HG03095 (cell line): Measurements from ENCODE around the gene SPRED2.

Experiments used
- ATAC-seq: cut with Tn5 transposase; IDR thresholded peaks from one replicate; pipeline ENCODE4 v1.9.1; 2021; ENCODE audit warnings: moderate library complexity; ENCODE audit not compliant: unreplicated experiment

SPRED2 gene

DNA sequence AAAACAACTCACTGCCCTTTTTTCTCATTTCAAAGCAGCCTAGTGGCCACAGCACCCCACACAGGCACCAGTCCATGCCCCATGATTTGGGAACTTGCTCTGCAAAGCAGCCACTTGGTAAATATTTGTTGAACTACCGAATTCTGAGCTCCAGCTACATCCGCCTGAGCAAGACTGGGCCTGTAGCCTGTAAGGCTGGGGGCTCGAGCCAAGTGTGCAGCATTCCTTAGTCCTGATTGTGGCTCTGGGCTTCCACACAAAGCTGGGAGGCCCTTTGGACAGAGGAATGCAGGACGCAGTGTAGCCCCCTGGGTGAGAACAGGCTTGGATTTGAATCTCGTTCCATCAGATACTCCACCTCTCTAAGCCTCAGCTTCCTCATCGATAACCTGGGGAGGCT is 116.3 kb downstream of the SPRED2 start:
- no peak for ATAC-seq

DNA sequence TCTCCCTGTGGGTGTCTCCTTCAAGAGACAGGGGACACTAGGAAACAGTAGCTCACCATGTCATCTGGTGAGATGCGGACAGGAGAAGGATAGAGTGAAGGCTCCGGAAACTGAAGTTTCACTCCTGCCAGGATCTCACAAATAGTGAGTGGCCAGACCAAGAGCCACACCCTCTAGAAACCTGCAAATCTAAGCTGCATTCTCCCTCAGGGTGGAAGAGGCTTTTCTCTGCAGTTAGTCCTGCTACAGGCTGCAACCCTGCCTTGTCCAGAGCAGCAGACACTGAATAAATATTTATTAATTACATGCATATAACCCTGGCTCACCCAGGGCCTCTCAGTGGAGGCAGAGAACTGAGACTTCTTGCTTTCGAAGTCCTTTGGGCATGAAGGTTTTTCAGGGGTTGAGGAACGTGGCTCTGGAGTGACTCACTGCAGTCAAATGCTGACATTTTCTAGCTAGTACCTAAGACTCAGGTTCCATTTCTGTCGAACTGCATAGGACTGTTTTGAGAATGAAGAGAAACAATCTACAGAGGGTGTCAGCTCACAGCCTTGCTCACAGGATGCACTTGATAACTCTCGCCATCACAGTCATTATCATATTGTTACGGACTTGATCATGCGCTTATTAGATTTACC is 117.5 kb downstream of the SPRED2 start:
- ATAC-seq: no peak

DNA sequence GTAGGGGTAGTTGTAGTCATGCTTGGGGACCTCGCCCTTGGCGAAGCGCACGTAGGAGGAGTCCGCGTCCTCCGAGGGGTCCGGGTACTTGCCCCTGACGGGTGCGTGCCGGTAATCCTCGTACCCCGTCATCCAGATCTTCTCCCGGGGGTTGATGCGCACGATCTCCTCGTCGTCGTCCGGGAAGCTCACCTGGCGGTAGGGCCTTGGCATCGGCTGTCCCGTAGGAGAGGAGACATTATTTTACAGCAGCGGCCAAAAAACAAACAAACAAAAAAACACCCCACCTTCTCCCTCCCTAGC is 118.5 kb downstream of the SPRED2 start:
- ATAC-seq: no peak

DNA sequence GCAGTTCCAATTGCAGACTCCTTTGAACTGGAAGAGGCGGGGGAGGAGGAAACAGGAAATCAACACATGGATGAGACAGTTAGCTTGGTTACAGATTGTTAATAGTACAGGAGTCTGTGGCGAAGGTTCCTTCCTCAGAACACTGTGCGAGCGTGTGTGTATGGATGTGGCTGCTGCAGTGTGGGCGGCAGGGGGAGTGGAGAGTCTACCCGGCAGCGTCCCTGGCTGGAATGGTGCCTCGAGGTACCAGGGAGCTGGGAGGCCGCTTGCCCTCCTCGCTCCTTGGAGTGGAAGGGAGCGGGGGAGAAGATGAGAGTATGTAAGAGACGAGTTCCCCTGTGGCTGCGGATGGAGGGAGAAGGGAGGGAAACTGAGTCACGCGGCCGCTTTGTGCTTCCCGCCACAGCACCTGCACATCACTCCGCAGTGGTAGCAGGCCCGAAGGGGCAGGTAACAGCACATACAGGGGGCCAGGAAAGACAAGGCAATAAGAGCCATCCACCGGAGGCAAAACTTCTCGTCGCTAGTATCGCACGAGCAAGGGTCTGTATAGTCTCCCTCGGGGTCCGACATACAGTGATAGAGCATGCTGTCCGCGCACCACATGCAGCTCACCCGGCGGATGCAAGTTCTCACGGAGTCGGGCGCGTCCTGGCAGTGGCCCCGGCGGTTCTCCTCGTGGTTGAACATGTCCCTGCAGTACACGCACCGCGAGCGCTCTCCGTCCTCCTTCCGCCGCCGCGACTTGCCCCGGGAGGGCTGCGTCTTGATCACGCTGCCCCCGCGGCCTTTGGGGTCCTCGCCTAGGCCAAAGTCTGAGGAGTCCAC is 119.1 kb downstream of the SPRED2 start:
- ATAC-seq: no peak

DNA sequence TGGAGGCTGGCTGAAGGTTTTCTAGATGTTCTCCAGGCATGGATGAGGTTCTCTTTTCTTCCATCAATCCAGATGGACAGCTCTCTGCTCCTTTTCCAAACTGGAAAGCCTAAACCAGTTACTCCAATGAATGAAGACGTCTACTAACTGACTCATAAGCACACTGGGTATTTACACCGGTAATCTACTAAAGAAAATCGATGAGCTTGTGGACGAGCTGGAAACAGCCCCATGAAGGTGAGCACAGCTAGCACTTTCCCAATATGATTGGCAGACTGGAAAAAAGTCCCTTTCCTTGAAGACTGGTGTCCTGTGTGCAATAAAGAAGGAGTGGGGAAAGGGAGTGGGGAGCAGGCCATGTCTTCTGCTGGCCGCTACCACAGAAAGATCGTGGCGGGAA is 120.8 kb downstream of the SPRED2 start:
- ATAC-seq: no peak

DNA sequence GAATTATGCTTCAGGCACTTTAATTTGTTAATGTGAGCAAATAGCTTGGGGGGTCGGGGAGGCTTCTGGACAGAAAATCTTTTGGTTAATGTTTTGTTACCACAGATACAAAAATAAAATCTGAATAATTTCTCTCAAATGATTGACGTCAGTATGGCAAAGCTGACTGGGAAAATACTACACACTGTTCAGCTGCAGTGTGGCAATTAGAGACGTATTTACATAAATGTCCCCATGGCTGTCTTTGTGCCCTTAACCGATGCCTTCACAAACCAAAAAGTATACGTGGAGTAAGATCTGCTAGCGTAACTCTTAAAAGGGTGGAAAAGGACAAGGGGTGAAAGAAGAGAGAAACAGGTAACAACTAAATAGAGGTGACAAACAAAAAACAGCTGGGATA is 121.3 kb downstream of the SPRED2 start:
- ATAC-seq: no peak

DNA sequence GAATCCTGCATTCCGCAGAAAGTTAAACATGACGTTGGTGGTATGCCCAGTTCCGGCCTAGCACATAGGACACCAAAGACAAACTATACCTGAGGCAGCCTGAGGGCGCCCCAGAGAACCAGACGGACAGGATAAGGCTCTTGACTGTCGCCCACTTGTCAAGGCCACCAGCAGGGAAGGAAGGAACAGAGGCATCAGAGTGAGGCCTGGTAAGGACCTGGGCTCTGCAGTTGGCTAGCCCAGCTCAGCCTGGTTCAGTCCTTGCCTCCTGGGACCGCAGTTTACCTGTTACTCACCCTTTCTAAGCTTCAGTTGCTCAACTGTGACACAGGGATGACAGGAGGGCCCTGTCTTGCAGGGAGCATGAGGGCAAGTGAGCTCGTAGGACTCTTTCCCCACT is 122.7 kb downstream of the SPRED2 start:
- ATAC-seq: no peak

DNA sequence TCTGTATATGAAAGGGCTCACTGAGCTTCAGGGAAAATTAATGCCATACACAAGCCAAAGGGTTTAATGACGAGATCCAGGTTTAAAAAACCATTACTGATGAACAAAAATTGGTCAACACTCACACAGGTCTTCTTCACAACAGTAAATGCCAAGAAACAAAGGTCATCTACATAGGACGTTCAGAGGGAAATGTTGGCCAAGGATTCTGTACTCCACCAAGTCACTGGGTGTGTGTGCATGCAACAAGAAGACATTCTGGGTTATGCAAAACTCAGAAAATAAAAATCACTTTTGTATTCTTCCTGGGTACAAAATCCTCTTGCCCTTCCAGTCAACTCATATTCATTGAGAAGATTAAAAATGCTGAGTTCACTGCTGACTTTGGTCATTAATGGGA is 126.5 kb downstream of the SPRED2 start:
- no peak for ATAC-seq

DNA sequence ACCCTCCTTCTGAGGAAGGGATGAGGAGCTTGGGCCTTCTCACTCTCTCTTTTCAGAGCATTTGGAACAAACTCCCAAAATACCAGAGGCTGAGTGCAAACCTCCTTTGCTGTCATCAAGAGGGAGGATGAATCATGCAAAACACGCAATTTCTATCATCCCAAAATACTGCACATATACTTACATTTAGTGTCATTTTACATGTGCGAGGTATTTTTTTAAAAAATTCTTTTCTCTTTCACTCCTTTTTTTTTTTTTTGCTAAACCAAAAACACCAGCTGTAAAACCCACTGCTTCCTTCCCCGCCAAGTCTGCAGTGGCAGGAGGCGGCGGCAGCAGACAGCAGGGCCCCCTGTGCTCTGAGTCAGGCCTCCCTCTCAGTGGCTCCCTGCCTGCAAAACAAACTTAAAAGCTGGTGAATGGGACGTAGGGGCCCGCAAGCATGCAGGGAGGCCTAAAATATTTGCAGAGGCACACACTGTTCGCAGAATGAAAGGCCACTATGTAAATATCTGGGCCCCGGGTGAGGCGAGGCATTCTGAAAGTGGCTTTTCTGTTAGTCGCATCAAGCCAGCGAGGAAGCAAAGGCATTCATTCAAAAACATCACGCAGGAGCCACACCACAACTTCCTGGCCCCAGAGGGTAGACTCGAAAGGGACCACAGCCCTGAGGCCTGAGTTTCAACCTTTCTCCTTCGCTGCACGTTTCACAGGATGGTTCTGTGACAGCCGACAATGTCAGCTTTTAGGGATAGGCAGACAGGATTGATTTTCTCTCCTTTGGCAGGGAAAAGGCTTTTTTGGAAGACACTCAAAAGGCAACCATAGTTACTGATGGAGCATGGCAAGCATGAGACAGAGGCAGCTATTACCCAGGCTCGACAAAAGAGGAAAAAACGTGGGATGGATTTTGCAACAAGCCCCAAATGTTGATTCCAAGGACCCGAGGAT is 131.4 kb downstream of the SPRED2 start:
- ATAC-seq: peak; percentile 88

DNA sequence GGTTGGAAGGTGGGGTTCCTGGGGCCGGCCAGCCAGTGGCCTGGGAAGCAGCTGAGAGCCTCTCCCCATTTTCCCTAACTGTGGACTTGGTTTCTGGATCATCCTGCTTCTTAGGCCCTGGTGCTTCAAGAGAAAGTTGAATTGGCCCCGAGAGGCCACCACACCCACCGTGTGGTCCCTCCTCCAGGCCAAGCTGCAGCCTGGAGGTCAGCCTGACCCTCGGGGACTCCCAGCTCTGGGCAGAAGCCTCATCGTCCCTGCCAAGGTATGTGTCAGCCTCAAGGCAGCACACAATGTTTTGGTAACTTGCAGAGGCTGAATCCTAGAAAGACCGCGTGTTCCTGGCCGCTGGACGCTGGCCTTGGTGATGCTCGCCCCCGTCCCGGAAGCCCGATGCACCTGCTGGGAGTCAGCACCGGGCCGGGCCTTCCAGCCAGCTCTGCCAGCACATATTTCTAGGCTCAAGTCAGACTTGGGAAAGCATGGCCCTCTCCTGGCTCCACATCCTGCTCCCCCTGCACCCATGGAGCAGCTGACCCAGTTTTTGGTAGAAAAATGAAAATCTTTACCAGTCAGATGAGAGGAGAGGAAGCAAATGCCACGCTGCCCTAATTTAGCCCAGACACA is 132.2 kb downstream of the SPRED2 start:
- no peak for ATAC-seq

DNA sequence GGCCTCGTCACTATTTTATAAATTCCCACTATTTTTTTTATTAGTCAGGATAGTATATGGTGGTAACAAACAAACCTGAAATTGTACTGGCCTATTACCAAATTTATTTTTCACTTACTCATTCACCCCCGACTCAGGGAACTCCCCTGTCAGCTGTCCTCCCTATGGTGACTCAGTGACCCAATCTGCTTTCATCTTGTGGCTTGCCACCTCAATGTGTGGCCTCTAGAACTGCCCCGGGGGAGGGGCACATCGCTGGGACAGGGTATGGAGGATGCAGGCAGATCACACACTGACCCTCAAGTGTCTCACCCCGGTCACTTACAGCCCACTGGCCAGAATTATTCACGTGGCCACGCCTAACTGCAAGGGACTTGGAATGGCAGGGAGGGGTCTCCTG is 133.2 kb downstream of the SPRED2 start:
- no peak for ATAC-seq

DNA sequence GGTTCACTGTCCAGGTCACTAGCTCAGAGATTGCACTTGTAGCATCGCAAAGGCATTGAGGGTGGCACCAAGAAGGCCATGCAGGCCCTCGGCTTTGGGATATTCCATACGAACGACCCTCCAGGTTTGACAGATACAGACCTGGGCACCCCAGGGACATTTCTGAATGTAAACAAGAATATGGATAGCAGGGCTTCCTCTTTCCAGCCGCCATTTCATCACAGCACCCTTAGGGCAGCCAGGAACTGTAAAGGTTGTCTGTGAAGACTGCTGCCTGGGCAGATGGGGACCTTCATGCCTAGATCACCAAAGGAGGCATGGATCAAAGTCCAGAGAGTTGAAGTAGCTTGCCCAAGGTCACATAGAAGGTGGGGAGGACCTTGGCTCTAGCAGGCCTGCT is 134.3 kb downstream of the SPRED2 start:
- ATAC-seq: no peak

DNA sequence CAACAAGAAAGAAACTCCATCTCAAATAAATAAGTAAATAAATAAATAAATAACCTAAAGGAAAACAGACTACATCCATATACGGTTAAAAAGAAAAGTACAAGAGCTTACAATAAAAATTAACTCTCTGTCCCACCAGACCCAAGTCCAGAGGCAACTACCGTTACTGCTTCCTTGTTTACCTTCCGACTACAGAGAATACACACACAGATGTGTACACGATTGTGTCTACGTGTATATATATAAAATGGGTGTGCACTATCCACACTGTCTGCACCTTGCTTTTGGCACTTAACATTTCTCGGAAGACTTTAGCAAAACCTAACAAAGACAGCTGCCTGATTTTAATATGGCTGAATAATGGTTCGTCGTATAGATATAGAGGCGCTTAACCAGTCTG is 134.9 kb downstream of the SPRED2 start:
- no peak for ATAC-seq

DNA sequence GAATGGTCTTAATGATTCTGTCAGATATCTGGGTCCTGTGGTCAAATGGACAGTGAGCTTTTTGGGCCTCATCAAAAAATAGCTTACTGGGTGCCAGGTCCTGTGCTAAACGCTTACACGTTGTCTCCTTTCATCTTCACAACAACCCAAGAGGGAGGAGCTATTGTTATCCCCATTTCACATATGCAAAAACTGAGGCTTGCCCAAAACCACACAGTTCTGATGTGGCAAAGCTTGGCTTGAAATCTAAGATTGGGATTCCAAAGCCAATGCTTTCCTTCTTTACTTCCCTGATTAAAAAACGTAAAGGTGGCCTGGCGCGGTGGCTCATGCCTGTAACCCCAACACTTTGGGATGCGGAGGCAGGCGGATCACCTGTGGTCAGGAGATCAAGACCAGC is 135.4 kb downstream of the SPRED2 start:
- no peak for ATAC-seq

DNA sequence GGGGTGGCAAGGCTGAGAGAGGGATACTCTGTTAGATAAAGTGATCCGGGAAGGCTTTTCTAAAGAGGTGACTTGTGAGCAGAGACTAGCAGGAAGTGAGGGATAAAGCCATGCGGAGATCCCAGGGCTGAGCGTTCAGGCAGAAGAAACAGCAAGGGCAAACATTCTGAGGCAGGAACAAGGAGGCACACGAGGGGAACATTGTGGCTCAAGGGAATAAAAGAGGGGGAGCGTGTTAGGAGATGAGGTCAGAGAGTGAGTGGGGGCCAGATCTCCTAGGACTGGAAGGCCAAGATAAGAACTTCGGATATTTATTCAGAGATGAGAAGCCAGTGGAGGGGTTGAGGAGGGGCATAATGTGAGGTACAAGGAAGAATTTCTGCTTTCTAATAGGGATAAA is 137.7 kb downstream of the SPRED2 start:
- ATAC-seq: no peak

DNA sequence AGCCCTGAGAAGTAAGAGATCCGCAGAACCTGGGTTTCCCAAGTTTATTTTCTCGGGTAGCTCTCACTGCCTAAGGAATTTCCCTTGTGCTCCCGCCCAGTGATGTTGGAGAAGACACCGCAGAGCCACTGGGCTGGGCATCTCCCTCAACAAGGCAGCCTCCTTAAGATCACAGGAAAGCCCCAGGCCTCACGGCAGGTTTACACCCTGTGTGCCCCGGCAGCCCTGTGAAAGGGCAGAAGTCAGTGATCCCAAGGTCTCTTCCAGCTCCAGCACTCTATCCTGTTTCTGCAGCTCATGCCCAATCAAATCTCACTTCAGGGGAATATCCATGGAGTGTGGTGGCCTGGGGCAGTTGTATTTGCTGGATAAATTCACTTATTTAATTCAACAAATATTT is 138.3 kb downstream of the SPRED2 start:
- ATAC-seq: no peak

DNA sequence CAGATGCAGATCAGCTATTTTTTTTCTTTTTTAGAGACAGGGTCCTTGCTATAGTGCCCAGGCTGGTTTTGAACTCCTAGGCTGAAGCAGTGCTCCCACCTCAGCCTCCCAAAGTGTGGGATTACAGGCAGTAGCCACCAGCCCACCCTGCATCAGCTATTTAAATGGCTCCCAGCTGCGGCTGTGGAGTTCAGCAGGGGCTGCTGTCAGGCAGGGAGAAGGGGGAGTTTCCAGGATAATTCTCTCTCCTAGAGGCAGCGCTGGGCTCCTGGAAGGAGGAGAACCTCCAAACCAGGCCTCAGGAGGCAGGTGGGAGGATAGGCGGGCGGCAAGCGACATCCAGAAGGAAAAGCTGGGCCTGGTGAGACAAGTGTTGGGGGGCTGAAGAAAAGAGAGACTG is 139.0 kb downstream of the SPRED2 start:
- ATAC-seq: no peak

DNA sequence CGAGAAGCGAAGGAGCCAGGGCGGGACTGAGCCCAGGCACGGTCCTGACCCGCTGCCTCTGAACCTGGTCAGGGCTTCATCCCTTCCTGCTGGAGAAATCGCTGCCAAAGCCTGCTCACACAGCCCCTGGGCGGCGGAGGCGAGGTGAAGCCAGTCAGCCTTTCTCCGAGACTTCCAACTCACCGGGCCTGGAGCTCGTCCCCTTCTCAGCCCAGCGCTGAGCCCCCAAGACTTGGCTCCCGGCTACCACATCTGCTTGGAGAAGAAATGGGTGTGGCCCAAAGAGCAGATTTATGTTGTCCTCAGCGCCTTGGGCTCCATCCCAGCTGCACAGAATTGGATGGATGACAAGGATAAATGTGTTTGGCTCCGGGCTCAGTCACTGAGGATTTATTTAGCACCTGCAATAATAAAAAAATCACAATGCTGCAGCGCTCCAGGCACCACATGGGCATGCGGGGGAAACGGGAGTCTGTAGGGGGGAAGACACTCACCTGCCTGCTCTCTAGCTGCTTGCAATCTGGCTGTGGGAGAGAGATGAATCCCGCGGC is 139.9 kb downstream of the SPRED2 start:
- no peak for ATAC-seq

DNA sequence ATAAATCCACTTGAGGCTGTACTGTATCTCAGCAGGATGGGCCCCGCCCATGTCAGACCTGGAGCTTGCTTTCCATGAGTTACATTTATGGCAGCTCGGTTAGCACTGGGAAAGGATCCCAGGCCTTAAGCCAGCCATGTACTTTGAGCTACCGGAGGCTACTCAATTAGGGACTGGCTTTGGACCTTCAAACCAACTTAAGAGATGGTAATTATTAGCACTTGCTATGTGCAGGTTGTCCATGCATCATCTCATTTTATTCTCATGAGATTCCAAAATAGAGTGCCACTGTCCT is 140.3 kb downstream of the SPRED2 start:
- no peak for ATAC-seq

DNA sequence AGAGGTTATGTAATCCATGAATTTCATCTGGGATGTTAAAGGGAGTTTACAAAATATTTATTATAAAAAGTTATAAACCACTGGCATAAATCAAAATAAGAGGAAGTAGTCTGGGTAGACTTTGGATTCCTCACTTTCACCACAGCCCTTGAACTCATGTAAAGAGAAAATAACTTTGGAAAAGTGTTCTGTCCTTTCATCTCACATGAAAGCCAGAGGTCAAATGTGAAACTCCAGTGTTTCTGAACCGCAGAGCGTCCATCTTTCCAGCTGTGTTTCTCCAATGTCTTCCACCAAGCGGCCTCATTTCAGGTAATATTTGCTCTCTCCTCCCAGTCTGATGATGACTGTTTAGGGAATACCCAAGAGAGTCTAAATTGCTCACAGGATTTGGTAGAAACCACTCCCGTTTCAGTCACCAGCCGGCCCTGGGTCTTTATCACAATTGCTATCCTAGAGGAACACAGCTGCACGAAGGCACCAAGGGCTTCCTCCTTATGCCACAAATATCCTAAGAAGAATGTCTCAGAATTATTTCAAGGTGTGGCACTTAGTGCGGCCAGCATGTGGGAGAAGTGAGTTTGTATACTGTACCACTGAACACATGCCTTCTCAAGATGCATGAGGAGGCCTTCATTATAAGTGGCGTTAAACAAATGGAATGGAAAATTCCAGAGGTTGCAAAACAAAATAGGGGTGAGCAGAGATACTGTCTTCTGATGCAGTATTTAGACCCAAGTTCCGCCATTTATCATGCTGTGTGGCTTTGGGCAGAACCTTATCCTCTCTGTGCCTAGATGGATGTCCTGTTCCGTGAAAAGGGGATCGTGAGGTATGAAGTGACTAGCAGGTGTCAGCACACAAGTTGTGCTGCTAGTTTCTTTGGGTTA is 140.9 kb downstream of the SPRED2 start:
- no peak for ATAC-seq
